GM18505 (cell line): ENCODE measurements around the gene TDO2.
"Not testable (repeated sequence)": the region's sequence is repeated elsewhere in the genome, so short reads cannot be mapped to it uniquely, and the experiment has no call there.

ENCODE experiments used
- ATAC-seq: cut with Tn5 transposase; IDR thresholded peaks from one replicate; pipeline ENCODE4 v1.9.1; 2021; ENCODE audit not compliant: unreplicated experiment
- POLR2A ChIP-seq: IDR thresholded peaks from 4 replicates; pipeline ENCODE4 v1.6.1; 2011; ENCODE audit warnings: borderline replicate concordance; ENCODE audit not compliant: insufficient read depth, insufficient read length; ENCODE audit errors: extremely low read depth

Gene TDO2

GRCh38 chr4:155889031-155889793, 14.3 kb upstream of the TDO2 start:
- ATAC-seq = peak; percentile 82
- no peak for TF ChIP-seq POLR2A

- no peak for ATAC-seq
- TF ChIP-seq POLR2A = no peak
Measured at GRCh38 chr4:155889946-155890345, 13.6 kb upstream of the TDO2 start.

GRCh38 chr4:155891058-155891457, 12.4 kb upstream of the TDO2 start:
- no peak for TF ChIP-seq POLR2A
- ATAC-seq = no peak

GRCh38 chr4:155898371-155898770, 5.1 kb upstream of the TDO2 start:
- not testable (repeated sequence) for ATAC-seq

- TF ChIP-seq POLR2A = no peak
- ATAC-seq = no peak
Measured at GRCh38 chr4:155899891-155900290, 3.6 kb upstream of the TDO2 start.

- TF ChIP-seq POLR2A = no peak
- ATAC-seq = no peak
Measured at GRCh38 chr4:155900381-155900780, 3.1 kb upstream of the TDO2 start.

- ATAC-seq = no peak
- TF ChIP-seq POLR2A = no peak
Measured at GRCh38 chr4:155901013-155901412, 2.5 kb upstream of the TDO2 start.

- ATAC-seq = no peak
- no peak for TF ChIP-seq POLR2A
Measured at GRCh38 chr4:155904331-155904730, 835 bp downstream of the TDO2 start.

- ATAC-seq = no peak
- no peak for TF ChIP-seq POLR2A
Measured at GRCh38 chr4:155906554-155907247, 3.2 kb downstream of the TDO2 start.

GRCh38 chr4:155907556-155907955, 4.1 kb downstream of the TDO2 start:
- TF ChIP-seq POLR2A = no peak

GRCh38 chr4:155908187-155909139, 5.0 kb downstream of the TDO2 start:
- no peak for TF ChIP-seq POLR2A
- ATAC-seq = no peak

More at GRCh38 chr4:155907556-155907955, 4.1 kb downstream of the TDO2 start:
- ATAC-seq = no peak

- TF ChIP-seq POLR2A = no peak
- ATAC-seq = no peak
Measured at GRCh38 chr4:155909615-155910226, 6.2 kb downstream of the TDO2 start.

- TF ChIP-seq POLR2A = no peak
- ATAC-seq = no peak
Measured at GRCh38 chr4:155911905-155912304, 8.4 kb downstream of the TDO2 start.
